ENCODE measurements around the gene RIMKLB.
A peak's percentile ranks its signal among the peaks of the same experiment; 100 is the strongest.

Gene RIMKLB

DNA sequence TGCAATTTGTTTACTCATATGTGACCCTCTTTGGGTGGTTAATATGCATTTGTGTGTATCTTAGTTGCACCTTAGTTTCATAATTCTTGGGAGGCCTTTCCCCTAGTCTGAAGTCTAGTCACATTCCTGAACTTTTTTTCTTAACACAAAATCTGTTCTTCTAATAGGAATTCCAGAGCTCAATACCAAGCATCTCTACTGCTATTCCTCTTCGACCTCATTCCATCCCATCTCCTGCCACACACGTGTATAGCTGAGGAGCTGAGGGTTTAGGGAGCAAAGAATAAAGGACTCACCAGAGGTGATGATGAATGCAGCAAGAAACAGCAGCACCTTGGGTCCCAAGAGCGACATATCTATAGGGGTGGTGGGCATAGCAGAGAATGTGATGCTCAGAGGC, 36.0 kb upstream of the RIMKLB start:
- H3K4me1 Mint-ChIP-seq, result peaks cover 5% of the 10 kb centered on the region
- no peak for DNase-seq
- H3K36me3 Mint-ChIP-seq (ENCODE audit: low read depth), result no peaks in the 10 kb centered on the region
- no peak overlapping the region for H3K27ac Mint-ChIP-seq
- H3K27me3 Mint-ChIP-seq (ENCODE audit: low read depth, poor library complexity), result peaks cover 7% of the 10 kb centered on the region
- TF ChIP-seq, protein P1, sequence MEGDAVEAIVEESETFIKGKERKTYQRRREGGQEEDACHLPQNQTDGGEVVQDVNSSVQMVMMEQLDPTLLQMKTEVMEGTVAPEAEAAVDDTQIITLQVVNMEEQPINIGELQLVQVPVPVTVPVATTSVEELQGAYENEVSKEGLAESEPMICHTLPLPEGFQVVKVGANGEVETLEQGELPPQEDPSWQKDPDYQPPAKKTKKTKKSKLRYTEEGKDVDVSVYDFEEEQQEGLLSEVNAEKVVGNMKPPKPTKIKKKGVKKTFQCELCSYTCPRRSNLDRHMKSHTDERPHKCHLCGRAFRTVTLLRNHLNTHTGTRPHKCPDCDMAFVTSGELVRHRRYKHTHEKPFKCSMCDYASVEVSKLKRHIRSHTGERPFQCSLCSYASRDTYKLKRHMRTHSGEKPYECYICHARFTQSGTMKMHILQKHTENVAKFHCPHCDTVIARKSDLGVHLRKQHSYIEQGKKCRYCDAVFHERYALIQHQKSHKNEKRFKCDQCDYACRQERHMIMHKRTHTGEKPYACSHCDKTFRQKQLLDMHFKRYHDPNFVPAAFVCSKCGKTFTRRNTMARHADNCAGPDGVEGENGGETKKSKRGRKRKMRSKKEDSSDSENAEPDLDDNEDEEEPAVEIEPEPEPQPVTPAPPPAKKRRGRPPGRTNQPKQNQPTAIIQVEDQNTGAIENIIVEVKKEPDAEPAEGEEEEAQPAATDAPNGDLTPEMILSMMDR (IDR thresholded peaks at IDR 0.05), result no peak
- no peak overlapping the region for H3K4me3 Mint-ChIP-seq
- no peaks in the 10 kb centered on the region for H3K9me3 Mint-ChIP-seq

DNA sequence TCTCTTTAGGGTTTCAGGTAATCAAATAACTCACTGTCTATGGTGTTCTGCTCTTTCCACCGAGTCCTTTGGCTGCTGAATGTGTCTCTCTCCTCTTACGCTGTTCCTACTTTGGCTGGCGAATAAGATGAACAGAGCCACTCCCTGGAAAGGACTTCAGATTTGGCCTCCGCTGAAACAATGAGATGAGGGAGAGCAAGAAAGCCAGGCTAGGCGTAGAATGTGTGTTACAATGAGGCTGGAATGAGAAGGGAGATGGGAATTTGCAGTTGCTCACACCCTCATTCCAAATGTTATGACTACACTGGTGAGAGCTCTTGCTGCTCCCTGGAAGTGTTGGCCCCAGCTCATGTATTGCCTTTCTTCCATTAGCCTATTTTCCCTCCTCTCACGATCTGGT, 35.2 kb upstream of the RIMKLB start, which contains the start of gene MFAP5:
Gene MFAP5 (minus strand): TSS at position 234 of the 400 bp plus-strand sequence. CDS start 722 bp downstream, outside the sequence.
- Mint-ChIP-seq H3K27me3 (ENCODE audit: low read depth, poor library complexity) (peaks cover 7% of the 10 kb centered on the region), H3K4me3 (no peak within 1 kb of the TSS), H3K36me3 (ENCODE audit: low read depth) (no peaks in the 10 kb centered on the region), H3K27ac (no peak within 1 kb of the TSS), H3K9me3 (no peaks in the 10 kb centered on the region), H3K4me1 (peaks cover 5% of the 10 kb centered on the region)
- TF ChIP-seq, protein P1 (IDR thresholded peaks at IDR 0.05), result no peak
- no peak for DNase-seq

DNA sequence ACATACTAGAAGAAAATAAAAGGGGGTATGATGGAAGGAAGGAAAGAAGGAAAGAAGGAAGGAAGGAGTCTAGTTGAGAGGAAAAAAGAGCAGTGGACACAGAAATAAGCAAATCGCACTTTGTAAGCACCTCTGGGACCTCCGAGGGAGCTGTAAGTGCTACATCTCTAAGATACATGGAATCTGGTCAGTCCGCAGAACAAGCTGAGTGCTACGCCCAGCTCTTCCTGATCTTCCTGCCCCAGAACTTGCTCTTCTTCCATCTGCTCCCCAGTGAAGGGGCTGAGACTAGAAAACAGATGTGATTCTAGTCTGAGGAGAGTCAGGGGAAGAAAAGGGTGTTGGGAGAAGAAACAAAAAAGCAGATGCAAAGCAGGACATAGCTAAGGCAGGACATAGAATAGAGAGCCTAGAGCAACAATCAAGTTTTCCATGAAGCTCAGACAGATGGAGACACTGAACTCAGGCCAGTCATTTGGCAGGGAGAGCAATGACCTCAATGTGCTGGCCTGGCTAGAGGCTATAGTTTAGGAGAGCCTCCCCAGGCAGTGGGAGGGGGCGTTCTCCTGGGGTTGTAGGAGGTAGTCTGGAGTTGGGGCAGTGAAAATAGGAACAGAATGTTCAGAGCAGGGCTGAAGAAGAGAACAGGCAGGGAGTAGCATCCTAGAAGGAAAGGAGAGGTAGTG, 33.4 kb upstream of the RIMKLB start:
- peaks cover 5% of the 10 kb centered on the region for H3K4me1 Mint-ChIP-seq
- H3K4me3 Mint-ChIP-seq, result no peak overlapping the region
- peaks cover 4% of the 10 kb centered on the region for H3K27me3 Mint-ChIP-seq (ENCODE audit: low read depth, poor library complexity)
- peak overlapping the region; percentile 30 for H3K27ac Mint-ChIP-seq
- H3K9me3 Mint-ChIP-seq, result peaks cover 4% of the 10 kb centered on the region
- DNase-seq, result no peak
- H3K36me3 Mint-ChIP-seq (ENCODE audit: low read depth), result no peaks in the 10 kb centered on the region
- TF ChIP-seq, protein P1 (IDR thresholded peaks at IDR 0.05), result no peak

DNA sequence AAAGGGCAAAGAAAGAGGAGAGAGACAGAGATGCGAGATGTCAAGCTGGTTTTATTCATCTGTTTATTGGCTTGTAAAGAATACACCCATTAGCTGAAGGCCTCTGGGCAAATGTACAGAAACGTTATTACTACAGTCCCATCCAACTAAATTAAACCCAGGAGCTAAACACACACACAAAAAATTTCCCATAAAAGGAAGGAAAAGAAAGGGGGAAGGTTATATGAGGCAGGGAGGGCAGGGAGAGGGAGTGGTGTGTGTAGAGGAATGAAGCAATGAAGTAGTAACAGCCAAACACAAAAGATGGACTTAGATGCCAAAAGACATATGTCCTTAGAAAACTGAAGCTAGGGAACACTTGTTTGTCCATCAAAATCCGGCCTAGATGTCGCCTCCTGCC, 32.0 kb upstream of the RIMKLB start:
- H3K4me1 Mint-ChIP-seq, result peaks cover 5% of the 10 kb centered on the region
- no peak overlapping the region for H3K27ac Mint-ChIP-seq
- H3K9me3 Mint-ChIP-seq, result peaks cover 11% of the 10 kb centered on the region
- peaks cover 5% of the 10 kb centered on the region for H3K36me3 Mint-ChIP-seq (ENCODE audit: low read depth)
- no peak overlapping the region for H3K4me3 Mint-ChIP-seq
- TF ChIP-seq, protein P1 (IDR thresholded peaks at IDR 0.05), result no peak
- peaks cover 4% of the 10 kb centered on the region for H3K27me3 Mint-ChIP-seq (ENCODE audit: low read depth, poor library complexity)
- no peak for DNase-seq

DNA sequence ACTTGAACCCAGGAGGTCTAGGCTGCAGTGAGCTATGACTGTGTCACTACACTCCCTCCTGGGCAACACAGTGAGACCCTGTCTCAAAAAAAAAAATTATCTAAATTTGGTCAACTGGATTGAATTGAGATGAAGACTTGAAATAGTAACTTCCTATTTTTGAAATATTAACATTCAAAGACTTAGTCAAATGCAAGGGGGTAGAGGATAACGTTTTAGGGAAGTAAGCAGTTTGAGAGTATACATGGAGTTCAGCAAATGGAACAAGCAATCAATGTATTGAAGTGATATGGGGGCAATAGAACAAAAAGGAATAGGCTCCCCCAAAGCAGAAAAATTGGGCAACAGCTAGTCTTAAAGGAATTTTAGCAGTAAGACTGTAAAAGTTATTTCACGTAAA, 30.5 kb upstream of the RIMKLB start:
- Mint-ChIP-seq H3K4me1 (peaks cover 5% of the 10 kb centered on the region), H3K36me3 (ENCODE audit: low read depth) (peaks cover 10% of the 10 kb centered on the region), H3K4me3 (no peak overlapping the region), H3K27me3 (ENCODE audit: low read depth, poor library complexity) (peaks cover 4% of the 10 kb centered on the region), H3K27ac (no peak overlapping the region), H3K9me3 (peaks cover 19% of the 10 kb centered on the region)
- TF ChIP-seq, protein P1 (IDR thresholded peaks at IDR 0.05), result no peak
- DNase-seq, result no peak

DNA sequence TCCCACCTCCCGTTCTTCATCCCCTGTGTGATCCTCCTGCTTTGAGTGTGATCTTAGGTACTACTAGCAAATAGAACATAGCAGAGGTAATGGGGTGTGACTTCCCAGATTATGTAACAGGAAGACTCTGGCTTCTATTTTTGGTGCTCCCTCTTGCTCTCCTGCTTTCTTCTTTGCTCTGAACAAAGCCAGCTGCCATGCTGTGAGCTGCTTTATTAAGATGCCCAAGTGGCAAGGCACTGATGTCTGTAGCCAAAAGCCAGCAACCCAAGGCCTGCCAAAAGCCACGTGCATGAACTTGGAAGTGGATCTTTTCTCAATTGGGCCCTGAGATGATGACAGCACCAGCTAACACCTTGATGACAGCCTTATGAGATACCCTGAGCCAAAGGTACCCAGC, 29.4 kb upstream of the RIMKLB start:
- no peak for DNase-seq
- Mint-ChIP-seq H3K36me3 (ENCODE audit: low read depth) (peaks cover 10% of the 10 kb centered on the region), H3K4me1 (peaks cover 5% of the 10 kb centered on the region), H3K27me3 (ENCODE audit: low read depth, poor library complexity) (peaks cover 4% of the 10 kb centered on the region), H3K9me3 (peaks cover 20% of the 10 kb centered on the region), H3K27ac (no peak overlapping the region), H3K4me3 (no peak overlapping the region)
- TF ChIP-seq, protein P1 (IDR thresholded peaks at IDR 0.05), result no peak

Measured in nephron progenitor cell (in vitro differentiated cells).